ENCODE results near the gene B3GAT1. TPM values are rescaled to one million over a fixed set of nuclear protein-coding genes. Genes with fewer than 3 reads are reported as not detected.

The B3GAT1 gene
- total RNA-seq, 1 experiment from 2014 or later, result 3.7 TPM

DNA sequence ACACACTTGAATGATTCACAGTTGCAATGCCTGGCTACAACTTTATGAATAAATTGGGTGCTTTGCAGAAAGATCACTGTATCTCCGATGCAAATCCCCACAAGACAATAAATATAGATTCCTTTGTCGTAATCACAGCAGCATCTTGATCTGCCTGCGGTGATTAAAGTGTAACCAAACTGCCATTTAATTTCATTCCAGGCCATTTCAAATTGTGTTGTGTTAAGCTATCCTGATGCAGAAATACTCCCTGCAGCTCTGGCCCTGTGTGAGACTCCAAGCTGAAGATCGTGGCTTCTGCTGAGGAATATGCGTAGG is 40.8 kb upstream of the B3GAT1 start:
- ChIA-PET CTCF (no interaction called here), POLR2A (ENCODE audit: low non-redundant PET) (no interaction called here)
- no peak for TF ChIP-seq CTCF (conservative IDR thresholded peaks at IDR 0.05; ENCODE audit: low read depth, low read length)
- no peak for TF ChIP-seq EZH2 (IDR thresholded peaks at IDR 0.05; ENCODE audit: borderline replicate concordance, low read depth, low read length, poor library complexity, severe bottlenecking)

DNA sequence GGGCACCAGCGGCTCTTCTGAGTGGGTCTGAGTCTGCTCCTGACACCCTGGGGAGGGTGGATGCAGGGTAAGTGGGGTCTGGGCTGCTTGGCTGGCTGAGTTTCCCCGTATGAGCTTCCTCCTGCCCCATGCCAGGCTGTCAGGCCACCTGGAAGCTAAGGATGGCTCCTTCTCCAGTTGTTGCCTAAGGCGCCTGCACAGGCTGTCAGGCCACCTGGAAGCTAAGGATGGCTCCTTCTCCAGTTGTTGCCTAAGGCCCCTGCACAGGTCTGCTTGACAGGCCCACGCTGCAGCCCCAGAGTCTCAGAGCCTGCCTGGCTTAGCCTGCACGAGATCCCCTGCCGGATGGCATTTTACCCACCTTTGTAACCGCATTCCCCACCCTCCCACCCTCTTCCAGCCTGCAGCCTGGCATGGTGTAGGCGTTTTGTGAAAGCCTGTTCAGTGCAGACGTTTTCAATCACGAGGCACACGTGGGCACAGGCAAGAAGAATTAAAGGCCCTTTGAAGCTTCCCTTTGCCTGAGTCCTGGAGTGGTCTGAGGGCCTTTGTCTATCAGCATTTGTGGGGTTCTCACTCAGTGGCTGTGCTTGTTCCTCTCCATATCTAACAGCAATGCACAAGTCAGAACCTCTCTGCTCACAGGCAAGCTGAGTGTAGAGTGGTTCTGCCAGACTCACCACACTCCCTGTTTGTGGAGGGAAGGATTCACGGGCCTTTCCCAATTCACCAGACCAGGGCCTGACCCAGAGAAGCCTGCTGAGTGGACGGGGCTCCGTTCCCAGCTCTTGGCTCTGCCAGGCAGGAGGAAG is 40.2 kb upstream of the B3GAT1 start:
- Histone ChIP-seq H3K27me3 (replicated peaks; ENCODE audit: insufficient read depth, low read depth, low read length, poor library complexity) (no peaks in the 10 kb centered on the region), H3K4me3 (ENCODE audit: low read depth, low read length, poor library complexity, severe bottlenecking) (no peak overlapping the region), H3K27ac (ENCODE audit: low read depth, low read length, poor library complexity, severe bottlenecking) (no peak overlapping the region), H3K9me3 (ENCODE audit: low read depth, low read length, poor library complexity, severe bottlenecking) (no peaks in the 10 kb centered on the region), H3K36me3 (ENCODE audit: insufficient read depth, low read length, poor library complexity, severe bottlenecking) (no peaks in the 10 kb centered on the region), H3K4me1 (ENCODE audit: insufficient read depth, low read length, poor library complexity, severe bottlenecking) (no peaks in the 10 kb centered on the region)
- POLR2A ChIA-PET (ENCODE audit: low non-redundant PET), result no interaction called here
- intact Hi-C loops (cut with micrococcal nuclease; ENCODE audit: unreplicated experiment), result no loop called here
- CTCF ChIA-PET, result no interaction called here
- TF ChIP-seq EZH2 (IDR thresholded peaks at IDR 0.05; ENCODE audit: borderline replicate concordance, low read depth, low read length, poor library complexity, severe bottlenecking) (no peak), CTCF (conservative IDR thresholded peaks at IDR 0.05; ENCODE audit: low read depth, low read length) (no peak)
- no peak for DNase-seq (ENCODE audit: low spot score)
- no TSS peak for BruUV-seq (replicated peaks)

More for the DNA sequence above, 40.8 kb upstream of the B3GAT1 start:
- H3K27me3 ChIP-seq (replicated peaks; ENCODE audit: insufficient read depth, low read depth, low read length, poor library complexity), result no peaks in the 10 kb centered on the region
- DNase-seq (ENCODE audit: low spot score), result no peak
- BruUV-seq (replicated peaks), result no TSS peak
- no peaks in the 10 kb centered on the region for H3K9me3 ChIP-seq (ENCODE audit: low read depth, low read length, poor library complexity, severe bottlenecking)
- H3K4me3 ChIP-seq (ENCODE audit: low read depth, low read length, poor library complexity, severe bottlenecking), result no peak overlapping the region
- no peaks in the 10 kb centered on the region for H3K36me3 ChIP-seq (ENCODE audit: insufficient read depth, low read length, poor library complexity, severe bottlenecking)
- intact Hi-C loops (cut with micrococcal nuclease; ENCODE audit: unreplicated experiment), result no loop called here
- H3K4me1 ChIP-seq (ENCODE audit: insufficient read depth, low read length, poor library complexity, severe bottlenecking), result no peaks in the 10 kb centered on the region
- no peak overlapping the region for H3K27ac ChIP-seq (ENCODE audit: low read depth, low read length, poor library complexity, severe bottlenecking)

- CTCF ChIA-PET, result no interaction called here
- intact Hi-C loops (cut with micrococcal nuclease; ENCODE audit: unreplicated experiment), result no loop called here
Measured at GRCh38 chr11:134450186-134450585, 38.1 kb upstream of the B3GAT1 start.

More at GRCh38 chr11:134450186-134450585, 38.1 kb upstream of the B3GAT1 start:
- DNase-seq (ENCODE audit: low spot score), result no peak
- POLR2A ChIA-PET (ENCODE audit: low non-redundant PET), result no interaction called here
- no peaks in the 10 kb centered on the region for H3K27me3 ChIP-seq (replicated peaks; ENCODE audit: insufficient read depth, low read depth, low read length, poor library complexity)
- H3K9me3 ChIP-seq (ENCODE audit: low read depth, low read length, poor library complexity, severe bottlenecking), result no peaks in the 10 kb centered on the region
- H3K27ac ChIP-seq (ENCODE audit: low read depth, low read length, poor library complexity, severe bottlenecking), result no peak overlapping the region
- no TSS peak for BruUV-seq (replicated peaks)
- no peaks in the 10 kb centered on the region for H3K36me3 ChIP-seq (ENCODE audit: insufficient read depth, low read length, poor library complexity, severe bottlenecking)
- no peaks in the 10 kb centered on the region for H3K4me1 ChIP-seq (ENCODE audit: insufficient read depth, low read length, poor library complexity, severe bottlenecking)
- TF ChIP-seq EZH2 (IDR thresholded peaks at IDR 0.05; ENCODE audit: borderline replicate concordance, low read depth, low read length, poor library complexity, severe bottlenecking), result no peak
- TF ChIP-seq CTCF (conservative IDR thresholded peaks at IDR 0.05; ENCODE audit: low read depth, low read length), result no peak
- H3K4me3 ChIP-seq (ENCODE audit: low read depth, low read length, poor library complexity, severe bottlenecking), result no peak overlapping the region

Measured in A673 (cell line).